Sigmoid colon (tissue), 4 donors: Measurements from ENCODE around the gene MIER1.

Experiments used
- CTCF ChIP-seq, 4 experiments: fragments of 450-650 bp in 3 of 4; fragments of 200-600 bp in 1 of 4; IDR thresholded peaks; one replicate each; pipeline ENCODE4 v1.5.1; 2016 to 2019; ENCODE audit warnings: antibody characterized with exemption in 4 of 4, mild to moderate bottlenecking in 3 of 4, moderate library complexity in 2 of 4
- EP300 ChIP-seq, 4 donors: sonication (generic); formaldehyde crosslinking; IDR thresholded peaks; one replicate each; pipeline ENCODE4 v1.6.1; 2017; ENCODE audit warnings: antibody characterized with exemption in 4 of 4
- POLR2A ChIP-seq, 2 donors: fragments of 450-650 bp; IDR thresholded peaks; one replicate each; pipeline ENCODE4 v1.6.1; 2016; ENCODE audit warnings: antibody characterized with exemption in 2 of 2, mild to moderate bottlenecking in 2 of 2, moderate library complexity in 2 of 2

- TF ChIP-seq CTCF (IDR thresholded peaks at IDR 0.05), result no peak
- no peak for TF ChIP-seq EP300 (IDR thresholded peaks at IDR 0.05)
- no peak for TF ChIP-seq POLR2A (IDR thresholded peaks at IDR 0.05)
These were observed 96.0 kb downstream of the MIER1 start for GRCh38 chr1:67020765-67021164.
